GM12873 (cell line): ENCODE measurements around the gene STRIP1.

ENCODE experiments used
- TF ChIP-seq, protein P1 (sequence below): IDR thresholded peaks from 2 replicates; pipeline ENCODE4 v1.5.1; 2012; ENCODE audit warnings: low read depth, mild to moderate bottlenecking, moderate library complexity, low read length, control low read depth; ENCODE audit not compliant: insufficient read depth; ENCODE audit errors: missing control alignments

STRIP1 gene

DNA sequence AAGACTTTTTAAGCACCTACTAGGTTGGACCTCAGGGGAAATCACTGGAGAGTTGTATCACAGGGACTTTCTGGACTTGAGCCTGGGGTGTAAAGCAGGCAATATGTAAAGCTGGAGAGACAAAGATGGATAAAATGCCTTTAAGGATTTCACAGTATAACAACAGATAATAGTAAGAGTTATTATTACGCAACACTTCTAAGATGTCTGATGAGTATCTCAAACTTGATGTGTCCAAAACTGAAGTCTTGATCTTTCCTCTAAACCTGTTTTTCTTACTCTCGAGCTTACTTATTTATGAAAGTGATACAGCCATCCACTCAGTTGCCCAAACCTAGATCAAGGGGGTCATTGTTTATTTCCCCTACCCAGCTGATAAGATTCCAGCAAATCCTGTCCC, 2.1 kb upstream of the STRIP1 start:
- TF ChIP-seq, protein P1, sequence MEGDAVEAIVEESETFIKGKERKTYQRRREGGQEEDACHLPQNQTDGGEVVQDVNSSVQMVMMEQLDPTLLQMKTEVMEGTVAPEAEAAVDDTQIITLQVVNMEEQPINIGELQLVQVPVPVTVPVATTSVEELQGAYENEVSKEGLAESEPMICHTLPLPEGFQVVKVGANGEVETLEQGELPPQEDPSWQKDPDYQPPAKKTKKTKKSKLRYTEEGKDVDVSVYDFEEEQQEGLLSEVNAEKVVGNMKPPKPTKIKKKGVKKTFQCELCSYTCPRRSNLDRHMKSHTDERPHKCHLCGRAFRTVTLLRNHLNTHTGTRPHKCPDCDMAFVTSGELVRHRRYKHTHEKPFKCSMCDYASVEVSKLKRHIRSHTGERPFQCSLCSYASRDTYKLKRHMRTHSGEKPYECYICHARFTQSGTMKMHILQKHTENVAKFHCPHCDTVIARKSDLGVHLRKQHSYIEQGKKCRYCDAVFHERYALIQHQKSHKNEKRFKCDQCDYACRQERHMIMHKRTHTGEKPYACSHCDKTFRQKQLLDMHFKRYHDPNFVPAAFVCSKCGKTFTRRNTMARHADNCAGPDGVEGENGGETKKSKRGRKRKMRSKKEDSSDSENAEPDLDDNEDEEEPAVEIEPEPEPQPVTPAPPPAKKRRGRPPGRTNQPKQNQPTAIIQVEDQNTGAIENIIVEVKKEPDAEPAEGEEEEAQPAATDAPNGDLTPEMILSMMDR = no peak

DNA sequence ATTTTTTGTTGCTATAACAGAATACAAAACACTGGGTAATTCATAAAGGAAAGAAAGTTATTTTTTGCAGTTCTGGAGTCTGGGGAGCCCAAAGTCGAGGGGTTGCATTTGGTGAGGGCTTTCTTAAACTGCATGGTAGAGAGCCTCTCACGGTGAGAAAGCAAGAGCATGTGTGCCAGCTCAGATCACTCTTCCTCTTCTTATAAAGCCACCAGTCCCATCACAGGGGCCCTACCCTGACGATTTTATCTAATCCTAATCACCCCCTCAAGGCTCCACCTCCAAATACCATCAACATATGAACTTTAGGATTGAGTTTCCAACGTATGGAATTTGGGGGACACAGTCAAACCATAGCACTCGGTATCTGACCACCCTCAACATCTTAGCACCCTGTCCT, 1.0 kb upstream of the STRIP1 start:
- TF ChIP-seq, protein P1 = no peak

DNA sequence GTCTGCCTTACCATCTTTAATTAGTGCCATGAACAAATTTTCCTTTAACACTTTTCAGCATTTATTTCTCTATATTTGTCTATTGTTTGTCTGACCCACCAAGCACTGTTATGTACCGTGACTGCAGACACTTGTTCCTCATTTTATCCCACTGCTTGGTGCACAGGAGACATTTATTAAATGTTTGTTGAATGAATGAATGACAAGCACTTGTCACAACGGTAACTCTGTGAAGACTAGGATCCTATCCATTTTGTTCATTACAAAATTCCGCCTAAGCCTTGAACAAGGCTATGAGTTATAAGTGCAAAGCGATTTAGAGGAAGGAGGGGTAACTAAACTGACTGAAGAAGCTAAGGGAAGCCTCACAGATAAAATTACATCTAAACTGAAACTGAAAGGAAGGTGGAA, 379 bp upstream of the STRIP1 start:
- TF ChIP-seq, protein P1 = no peak

DNA sequence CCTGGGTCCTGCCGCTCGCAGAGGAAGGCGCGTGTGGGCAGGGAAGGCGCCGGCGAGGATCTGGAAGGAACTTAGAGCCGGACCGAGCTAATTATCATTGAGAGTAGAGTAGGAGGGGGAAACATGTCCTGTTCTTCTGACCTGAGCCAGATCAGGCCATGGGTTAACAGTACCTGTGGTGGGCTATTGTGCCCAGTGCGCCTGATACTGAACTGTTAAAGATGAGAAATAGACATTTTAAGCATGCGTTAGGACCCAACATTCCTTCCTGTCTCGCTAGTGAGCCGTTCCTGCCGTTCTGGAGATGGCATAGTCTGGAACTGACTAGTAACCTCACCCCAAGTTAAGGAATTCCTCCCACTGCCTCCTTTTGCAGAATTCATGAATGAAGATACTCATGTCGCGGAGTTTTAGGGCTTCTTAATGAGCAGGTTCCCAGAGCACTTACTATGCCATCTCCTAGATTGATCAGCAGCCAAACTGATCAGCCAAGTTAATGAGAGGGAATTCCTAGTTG, 870 bp downstream of the STRIP1 start:
- TF ChIP-seq, protein P1 = no peak

DNA sequence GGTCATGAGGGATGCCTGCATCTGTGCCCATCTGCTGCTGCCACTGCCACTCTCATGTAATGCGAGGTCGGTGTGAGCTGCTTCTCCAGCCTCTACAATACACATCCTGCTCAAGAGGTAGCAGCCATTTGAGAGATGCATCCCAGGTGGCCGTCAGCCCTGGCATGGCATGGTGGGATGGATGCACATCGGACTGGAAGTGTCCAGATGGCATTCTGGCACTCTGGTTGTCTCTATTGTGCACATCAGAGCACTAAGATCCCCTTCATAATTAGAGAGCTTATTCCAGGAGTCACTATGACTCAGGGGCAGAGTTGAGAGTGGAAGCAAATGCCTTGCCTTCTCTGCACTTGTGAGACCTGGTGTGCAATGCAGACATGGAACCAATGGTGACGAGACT, 3.8 kb downstream of the STRIP1 start:
- TF ChIP-seq, protein P1 = no peak

DNA sequence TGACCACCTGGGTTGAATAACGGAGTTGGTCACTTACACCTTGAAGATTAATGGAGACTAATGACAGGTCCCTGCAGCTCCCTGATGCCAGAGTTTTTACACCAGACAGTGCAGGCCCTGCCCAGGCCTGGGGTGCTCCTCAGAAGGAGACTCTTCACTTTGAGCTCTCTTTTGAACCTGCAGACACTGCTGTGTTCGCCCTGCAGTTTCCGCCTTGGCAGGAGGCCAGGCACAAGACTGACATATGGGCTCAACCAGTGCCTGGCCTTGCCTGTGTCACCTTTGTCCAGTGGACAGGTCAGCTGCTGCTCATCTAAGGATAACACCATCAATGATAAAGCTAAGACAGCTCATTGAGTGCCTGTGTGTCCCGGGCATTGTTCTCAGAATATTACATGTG, 5.2 kb downstream of the STRIP1 start:
- TF ChIP-seq, protein P1 = no peak

DNA sequence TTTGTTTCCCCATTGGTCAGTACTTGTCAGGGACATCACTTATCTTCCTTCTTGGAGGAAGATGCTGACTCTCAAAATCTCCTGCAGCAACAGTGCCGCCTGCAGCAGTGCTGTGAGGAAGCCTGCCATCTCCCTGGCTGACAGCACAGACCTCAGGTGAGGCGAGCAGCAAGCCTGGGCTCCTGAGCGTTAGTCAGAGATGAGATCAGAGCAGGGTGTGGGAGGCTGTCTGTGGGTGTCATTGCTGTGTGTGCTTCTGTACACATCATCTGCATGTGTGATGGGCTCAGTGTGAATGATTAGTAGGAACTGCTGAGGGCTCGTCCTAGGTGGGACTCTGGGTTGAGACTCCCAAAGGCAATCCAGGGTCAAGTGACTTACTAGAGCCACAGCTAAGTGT, 6.1 kb downstream of the STRIP1 start:
- TF ChIP-seq, protein P1 = no peak

DNA sequence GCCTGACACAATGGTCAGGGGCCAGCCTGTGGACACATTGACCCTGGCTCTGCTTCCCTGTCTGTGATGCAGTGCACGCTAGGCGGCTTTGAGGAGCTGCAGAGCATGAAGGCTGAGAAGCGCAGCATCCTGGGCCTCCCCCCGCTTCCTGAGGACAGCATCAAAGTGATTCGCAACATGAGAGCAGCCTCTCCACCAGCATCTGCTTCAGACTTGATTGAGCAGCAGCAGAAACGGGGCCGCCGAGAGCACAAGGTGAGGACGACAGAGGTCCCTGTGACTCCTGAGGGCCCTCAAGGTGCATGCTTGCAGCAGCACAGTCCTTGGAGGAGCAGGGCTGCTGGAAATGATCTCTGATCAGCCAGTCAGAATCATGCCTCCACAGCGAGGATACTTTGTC, 8.6 kb downstream of the STRIP1 start:
- TF ChIP-seq, protein P1 = no peak
